ENCODE data around the gene EIF3M. TPM values are rescaled to one million over a fixed set of nuclear protein-coding genes. Genes with fewer than 3 reads are reported as not detected.
A peak's percentile ranks its signal among the peaks of the same experiment; 100 is the strongest.
"Not testable (repeated sequence)": the region's sequence is repeated elsewhere in the genome, so short reads cannot be mapped to it uniquely, and the experiment has no call there.

The EIF3M gene
- total RNA-seq, 8 experiments from 2014 or later = 186 to 447 (median 281) TPM

DNA sequence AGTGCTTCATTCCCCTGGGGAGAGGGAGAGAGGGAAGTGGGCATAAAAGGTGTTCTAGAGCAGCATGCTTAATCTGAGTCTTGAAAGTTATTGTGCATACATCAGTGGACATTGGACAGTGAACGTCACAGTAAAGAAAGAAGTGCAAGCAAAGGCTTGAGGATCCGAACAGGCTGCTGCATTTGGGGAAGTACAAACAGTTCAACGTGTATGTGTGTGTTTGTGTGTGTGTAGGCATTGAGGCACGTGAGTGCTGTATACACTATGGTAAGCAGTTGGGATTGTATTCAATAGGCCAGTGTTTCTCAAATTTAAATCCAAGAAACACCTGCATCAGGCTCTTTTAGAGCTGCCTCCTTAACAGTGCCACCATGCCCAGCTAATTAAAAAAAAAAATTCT lies 10.4 kb upstream of the EIF3M start:
- Histone ChIP-seq H3K4me3 (no peak overlapping the region), H3K4me1 (replicated peaks in 1 of 2) (no peaks in the 10 kb centered on the region), H3K27ac (no peak overlapping the region)
- no peak for ATAC-seq (replicated peaks in 6 of 8)
- WGBS, 10 experiments = 43 to 89% (median 80%) methylated on average over 1 to 3 of the region's 4 CpGs; no CpG with 5 or more reads in 3 of the 10 experiments
- in situ Hi-C loops (cut with MboI; ENCODE audit: low pct_unique_long_range_greater_than_20kb in 2 of 9, low sequenced_read_pairs in 9 of 9, unreplicated experiment in 9 of 9) = no loop called here

DNA sequence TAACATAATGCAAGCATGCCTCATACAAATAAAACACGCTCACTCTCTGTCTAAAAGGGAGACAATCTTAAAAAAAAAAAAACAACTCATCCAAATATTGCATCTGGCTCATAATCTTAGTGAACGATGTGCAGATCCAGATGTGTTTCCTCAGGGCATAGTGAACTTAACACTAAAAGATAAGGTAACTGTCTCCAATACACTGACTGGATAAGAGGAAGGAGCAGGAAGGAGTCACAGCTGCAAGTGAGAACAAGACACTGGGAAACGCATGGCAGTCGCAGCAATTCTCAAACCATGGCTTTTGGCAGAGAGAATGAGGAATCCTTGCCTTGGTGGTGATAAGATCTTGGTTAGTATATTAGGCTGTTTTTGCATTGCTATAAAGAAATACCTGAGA lies 9.2 kb upstream of the EIF3M start:
- WGBS, 10 experiments = 0 to 100% (median 93%) methylated on average over 1 to 3 of the region's 4 CpGs; no CpG with 5 or more reads in 2 of the 10 experiments
- ATAC-seq (replicated peaks in 6 of 8) = no peak
- no peaks in the 10 kb centered on the region for H3K4me1 ChIP-seq (replicated peaks in 1 of 2)
- H3K27ac ChIP-seq = no peak overlapping the region
- no peak overlapping the region for H3K4me3 ChIP-seq
- in situ Hi-C loops (cut with MboI; ENCODE audit: low pct_unique_long_range_greater_than_20kb in 2 of 9, low sequenced_read_pairs in 9 of 9, unreplicated experiment in 9 of 9) = no loop called here

DNA sequence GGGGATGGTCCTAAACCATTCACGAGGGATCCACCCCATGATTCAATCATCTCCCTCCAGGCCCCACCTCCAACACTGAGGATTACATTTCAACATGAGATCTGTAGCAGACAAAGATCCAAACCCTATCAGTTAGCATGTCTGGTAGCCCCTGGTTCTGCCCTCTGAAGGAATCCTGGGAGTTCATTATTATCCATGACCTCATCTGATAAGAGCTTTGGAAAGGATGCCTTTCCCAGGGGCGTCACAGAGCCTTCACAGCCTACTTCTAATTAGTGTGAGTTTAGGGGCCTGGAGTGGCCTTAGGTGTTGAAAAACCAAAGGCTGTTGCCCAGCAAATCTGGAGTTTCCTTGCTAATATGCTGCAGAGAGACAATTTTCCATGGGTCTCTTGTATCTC lies 8.6 kb upstream of the EIF3M start:
- Histone ChIP-seq H3K27ac (no peak overlapping the region), H3K4me1 (replicated peaks in 1 of 2) (no peaks in the 10 kb centered on the region), H3K4me3 (no peak overlapping the region)
- in situ Hi-C loops (cut with MboI; ENCODE audit: low pct_unique_long_range_greater_than_20kb in 2 of 9, low sequenced_read_pairs in 9 of 9, unreplicated experiment in 9 of 9) = no loop called here
- WGBS, 10 experiments = 7 to 84% (median 70%) methylated on average over 1 to 2 of the region's 2 CpGs; no CpG with 5 or more reads in 5 of the 10 experiments
- ATAC-seq (replicated peaks in 6 of 8) = peak in 2 of 8 experiments; percentile 29 to 51

DNA sequence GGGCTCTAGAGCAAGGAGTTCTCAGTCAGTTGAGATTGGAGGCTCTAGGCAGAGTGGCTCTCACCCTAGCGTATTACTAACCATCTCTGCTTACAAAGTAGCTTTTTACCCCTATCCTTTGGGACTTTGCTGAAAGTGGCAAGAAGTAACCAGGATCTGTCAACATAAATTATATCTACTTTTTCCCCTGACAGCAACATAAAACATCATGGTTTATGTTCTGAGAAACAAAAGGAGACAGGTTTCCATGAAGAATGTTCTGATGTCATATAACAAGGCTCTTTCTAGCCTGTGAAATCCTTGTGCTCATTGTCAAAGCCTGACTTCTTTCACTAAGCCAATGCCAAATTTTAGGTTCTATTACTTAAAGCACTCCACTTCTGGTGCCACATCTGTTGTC lies 7.2 kb upstream of the EIF3M start:
- in situ Hi-C loops (cut with MboI; ENCODE audit: low pct_unique_long_range_greater_than_20kb in 2 of 9, low sequenced_read_pairs in 9 of 9, unreplicated experiment in 9 of 9) = no loop called here
- no peak for ATAC-seq (replicated peaks in 6 of 8)
- Histone ChIP-seq H3K27ac (no peak overlapping the region), H3K4me1 (replicated peaks in 1 of 2) (no peaks in the 10 kb centered on the region), H3K4me3 (no peak overlapping the region)
- WGBS, 10 experiments = 33 to 100% (median 83%) methylated on average over 1 of the region's 1 CpG; no CpG with 5 or more reads in 5 of the 10 experiments

DNA sequence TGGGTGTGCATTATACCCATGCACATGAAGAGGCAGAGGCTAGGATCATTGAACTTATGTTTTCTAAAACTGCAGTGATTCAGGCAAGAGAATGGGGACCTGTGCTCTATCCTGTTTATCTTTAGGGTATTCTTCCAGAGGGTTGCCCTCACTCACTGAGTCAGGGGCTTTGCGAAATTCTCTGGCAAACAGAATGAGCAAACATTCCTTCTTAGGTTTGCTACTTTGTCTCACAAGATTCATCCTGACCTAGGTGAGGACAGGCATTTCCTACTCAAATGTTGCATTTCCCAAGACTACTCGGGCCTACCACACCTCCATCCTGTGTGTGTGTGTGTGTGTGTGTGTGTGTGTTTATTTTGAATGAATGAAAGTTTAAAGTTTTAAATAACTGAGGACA lies 2.7 kb upstream of the EIF3M start:
- peaks cover 4 to 12% of the 10 kb centered on the region in 2 donors for H3K4me1 ChIP-seq (replicated peaks in 1 of 2)
- no peak for ATAC-seq (replicated peaks in 6 of 8)
- 40 to 100% (median 83%) methylated on average over 1 to 2 of the region's 2 CpGs; no CpG with 5 or more reads in 4 of the 10 experiments for WGBS, 10 experiments
- in situ Hi-C loops (cut with MboI; ENCODE audit: low pct_unique_long_range_greater_than_20kb in 2 of 9, low sequenced_read_pairs in 9 of 9, unreplicated experiment in 9 of 9) = no loop called here
- H3K4me3 ChIP-seq = no peak overlapping the region
- no peak overlapping the region for H3K27ac ChIP-seq

DNA sequence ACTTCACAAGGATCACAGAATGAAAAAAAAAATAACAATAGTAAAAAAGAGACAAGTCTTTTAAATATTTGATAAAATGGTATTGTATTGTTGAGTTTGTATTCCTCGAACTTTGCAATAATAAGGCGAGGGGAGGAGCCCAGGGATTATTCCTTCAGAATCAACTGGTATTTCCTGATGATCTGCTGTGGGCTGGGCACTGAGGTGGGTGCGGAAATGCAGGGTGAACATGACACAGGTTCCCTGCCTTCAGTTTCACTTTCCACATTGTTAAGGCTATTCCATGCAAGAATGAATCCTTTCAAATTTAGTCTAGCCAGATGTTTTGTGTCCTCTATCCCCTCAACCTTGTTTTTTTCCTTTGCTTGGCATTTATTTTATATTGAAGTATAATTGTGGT lies 2.1 kb upstream of the EIF3M start:
- ATAC-seq (replicated peaks in 6 of 8) = no peak
- 77 to 100% (median 90%) methylated on average over 1 to 3 of the region's 3 CpGs; no CpG with 5 or more reads in 3 of the 10 experiments for WGBS, 10 experiments
- in situ Hi-C loops (cut with MboI; ENCODE audit: low pct_unique_long_range_greater_than_20kb in 2 of 9, low sequenced_read_pairs in 9 of 9, unreplicated experiment in 9 of 9) = no loop called here

GRCh38 chr11:32584921-32585320 lies 1.3 kb downstream of the EIF3M start:
- no peak for ATAC-seq (replicated peaks in 6 of 8)
- in situ Hi-C loops (cut with MboI; ENCODE audit: low pct_unique_long_range_greater_than_20kb in 2 of 9, low sequenced_read_pairs in 9 of 9, unreplicated experiment in 9 of 9) = no loop called here
- 0 to 11% (median 2%) methylated on average over 3 to 7 of the region's 7 CpGs for WGBS, 10 experiments
- Histone ChIP-seq H3K4me3 (peak overlapping the region; percentile 74 to 91 (median 81)), H3K27ac (no peak overlapping the region), H3K4me1 (replicated peaks in 1 of 2) (peaks cover 8 to 18% of the 10 kb centered on the region in 2 donors)

More for the DNA sequence above, 2.1 kb upstream of the EIF3M start:
- Histone ChIP-seq H3K27ac (no peak overlapping the region), H3K4me3 (no peak overlapping the region), H3K4me1 (replicated peaks in 1 of 2) (peaks cover 5 to 18% of the 10 kb centered on the region in 2 donors)

GRCh38 chr11:32586576-32587190 lies 3.1 kb downstream of the EIF3M start:
- Histone ChIP-seq H3K27ac (no peak overlapping the region), H3K4me3 (no peak overlapping the region), H3K4me1 (replicated peaks in 1 of 2) (peaks cover 8 to 18% of the 10 kb centered on the region in 2 donors)
- 70 to 100% (median 84%) methylated on average over 2 to 4 of the region's 4 CpGs; no CpG with 5 or more reads in 2 of the 10 experiments for WGBS, 10 experiments
- in situ Hi-C loops (cut with MboI; ENCODE audit: low pct_unique_long_range_greater_than_20kb in 2 of 9, low sequenced_read_pairs in 9 of 9, unreplicated experiment in 9 of 9) = no loop called here
- peak in 2 of 8 experiments; percentile 2 to 3 for ATAC-seq (replicated peaks in 6 of 8)

DNA sequence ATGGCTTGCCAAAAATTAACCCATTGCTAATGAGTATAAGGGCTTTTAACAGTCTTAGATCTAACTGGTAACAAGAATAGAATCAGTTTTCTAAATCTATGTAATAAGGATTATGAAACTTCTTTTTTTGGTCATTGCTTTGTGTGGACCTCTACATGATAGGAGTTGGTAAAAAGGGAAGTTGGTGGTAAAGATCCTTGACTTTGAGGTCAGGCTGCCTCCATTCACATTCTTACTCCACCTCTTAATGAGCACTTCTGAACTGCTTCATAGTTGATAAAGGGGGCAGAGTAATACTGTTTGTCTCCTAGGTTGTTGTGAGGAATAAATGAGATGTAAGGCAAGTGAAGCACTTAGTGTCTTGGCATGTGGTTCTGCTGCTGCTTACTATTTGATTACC lies 10.6 kb downstream of the EIF3M start:
- Histone ChIP-seq H3K4me3 (no peak overlapping the region), H3K4me1 (replicated peaks in 1 of 2) (no peaks in the 10 kb centered on the region), H3K27ac (no peak overlapping the region)
- in situ Hi-C loops (cut with MboI; ENCODE audit: low pct_unique_long_range_greater_than_20kb in 2 of 9, low sequenced_read_pairs in 9 of 9, unreplicated experiment in 9 of 9) = no loop called here
- no peak for ATAC-seq (replicated peaks in 6 of 8)

DNA sequence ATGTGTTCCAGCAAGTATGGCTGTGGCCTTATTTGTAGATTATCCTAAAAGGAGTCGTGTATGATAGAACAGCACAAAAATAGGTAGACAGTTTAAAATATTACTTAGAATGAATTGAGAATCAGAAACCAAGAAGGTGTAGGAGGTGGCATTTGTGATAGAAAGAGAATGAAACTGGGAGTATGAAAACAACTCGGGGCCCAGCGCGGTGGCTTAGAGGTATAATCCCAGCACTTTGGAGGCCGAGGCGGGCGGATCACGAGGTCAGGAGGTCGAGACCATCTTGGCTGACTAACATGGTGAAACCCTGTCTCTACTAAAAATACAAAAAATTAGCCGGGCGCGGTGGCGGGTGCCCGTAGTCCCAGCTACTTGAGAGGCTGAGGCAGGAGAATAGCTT lies 12.5 kb downstream of the EIF3M start:
- 89 to 100% (median 98%) methylated on average over 1 to 14 of the region's 14 CpGs for WGBS, 10 experiments
- in situ Hi-C loops (cut with MboI; ENCODE audit: low pct_unique_long_range_greater_than_20kb in 2 of 9, low sequenced_read_pairs in 9 of 9, unreplicated experiment in 9 of 9); ATAC-seq (replicated peaks in 6 of 8); H3K27ac ChIP-seq; H3K4me1 ChIP-seq (replicated peaks in 1 of 2); H3K4me3 ChIP-seq: not testable (repeated sequence)

DNA sequence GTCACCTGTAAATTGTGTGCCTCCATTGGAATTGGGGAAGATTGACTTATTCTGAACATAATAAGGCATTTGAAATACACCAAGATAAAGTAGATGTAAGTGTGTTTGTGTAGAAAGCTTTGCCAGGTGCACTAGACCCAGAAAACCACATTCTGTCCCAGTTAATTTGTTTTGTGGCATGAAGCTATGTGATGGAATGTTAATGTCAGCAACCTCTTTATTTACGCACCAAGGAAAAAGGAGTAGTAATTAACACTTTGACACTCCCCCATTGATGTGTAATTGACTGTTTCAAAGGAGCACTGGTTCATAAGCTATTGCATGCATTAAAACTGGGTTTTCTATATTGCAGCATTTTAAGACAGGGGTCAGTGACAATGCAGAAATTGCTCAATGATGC lies 14.3 kb downstream of the EIF3M start:
- no peak for ATAC-seq (replicated peaks in 6 of 8)
- no peak overlapping the region for H3K27ac ChIP-seq
- H3K4me1 ChIP-seq (replicated peaks in 1 of 2) = no peaks in the 10 kb centered on the region
- 33 to 100% (median 61%) methylated on average over 1 of the region's 1 CpG; no CpG with 5 or more reads in 4 of the 10 experiments for WGBS, 10 experiments
- in situ Hi-C loops (cut with MboI; ENCODE audit: low pct_unique_long_range_greater_than_20kb in 2 of 9, low sequenced_read_pairs in 9 of 9, unreplicated experiment in 9 of 9) = no loop called here
- H3K4me3 ChIP-seq = no peak overlapping the region

DNA sequence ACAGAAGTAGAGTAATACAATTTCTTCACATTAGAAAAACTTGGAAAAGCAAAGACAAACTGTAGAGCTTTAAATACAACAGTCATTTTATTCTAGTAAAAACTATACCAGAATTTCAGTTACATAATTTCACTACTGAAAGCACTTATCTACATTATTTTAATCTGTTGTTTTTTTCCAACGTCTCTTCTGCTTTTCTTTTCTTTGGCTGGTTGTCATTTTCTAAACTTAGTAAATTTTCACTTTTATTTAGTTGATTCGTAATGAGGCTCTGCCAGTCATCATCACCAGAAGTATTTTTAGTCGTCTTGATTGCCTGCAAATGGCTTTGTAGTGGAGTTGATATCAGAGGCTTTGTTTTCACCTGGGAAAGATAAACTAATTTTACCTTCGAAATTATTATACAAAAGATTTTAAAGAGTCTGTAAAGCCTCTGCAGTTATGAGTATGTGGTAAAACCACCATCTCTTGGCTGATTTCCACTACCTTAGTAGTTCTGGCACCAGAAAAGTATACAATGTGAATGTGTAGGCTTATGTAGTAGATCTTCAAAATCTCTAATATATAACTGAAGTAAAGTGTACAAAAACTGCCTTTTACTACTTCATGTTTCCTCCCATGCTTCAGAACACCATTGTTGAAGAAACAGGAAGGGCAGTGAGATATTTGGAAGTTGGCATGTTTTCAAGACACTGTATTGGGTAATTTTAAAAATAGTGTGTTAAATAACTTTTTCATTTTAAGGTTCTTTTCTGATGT lies 19.2 kb downstream of the EIF3M start:
- no peak overlapping the region for H3K27ac ChIP-seq
- WGBS, 10 experiments = 67 to 100% (median 97%) methylated on average over 1 to 4 of the region's 4 CpGs
- H3K4me3 ChIP-seq = no peak overlapping the region
- no peak for ATAC-seq (replicated peaks in 6 of 8)
- in situ Hi-C loops (cut with MboI; ENCODE audit: low pct_unique_long_range_greater_than_20kb in 2 of 9, low sequenced_read_pairs in 9 of 9, unreplicated experiment in 9 of 9) = no loop called here
- no peaks in the 10 kb centered on the region for H3K4me1 ChIP-seq (replicated peaks in 1 of 2)

DNA sequence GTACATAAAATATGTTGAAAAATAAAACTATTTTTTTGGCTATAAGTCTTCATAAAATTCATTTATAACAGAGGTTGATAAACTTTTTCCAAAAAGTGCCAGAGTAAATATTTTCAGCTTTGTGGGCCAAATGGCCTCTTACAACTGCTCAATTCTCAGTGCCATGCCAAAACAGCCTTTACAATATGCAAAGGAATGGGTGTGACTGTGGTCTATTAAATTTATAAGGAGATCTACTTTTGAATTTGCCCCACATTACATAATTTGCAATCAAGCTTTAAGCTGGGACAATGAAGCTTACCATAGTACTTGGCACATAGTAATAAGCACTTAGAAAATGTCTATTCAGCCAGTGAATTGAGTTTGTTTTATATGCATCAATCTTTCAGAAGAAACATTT lies 22.6 kb downstream of the EIF3M start:
- in situ Hi-C loops (cut with MboI; ENCODE audit: low pct_unique_long_range_greater_than_20kb in 2 of 9, low sequenced_read_pairs in 9 of 9, unreplicated experiment in 9 of 9) = no loop called here
- Histone ChIP-seq H3K4me1 (replicated peaks in 1 of 2) (no peaks in the 10 kb centered on the region), H3K27ac (no peak overlapping the region), H3K4me3 (no peak overlapping the region)
- ATAC-seq (replicated peaks in 6 of 8) = peak in 3 of 8 experiments; percentile 60 to 67 (median 65)

DNA sequence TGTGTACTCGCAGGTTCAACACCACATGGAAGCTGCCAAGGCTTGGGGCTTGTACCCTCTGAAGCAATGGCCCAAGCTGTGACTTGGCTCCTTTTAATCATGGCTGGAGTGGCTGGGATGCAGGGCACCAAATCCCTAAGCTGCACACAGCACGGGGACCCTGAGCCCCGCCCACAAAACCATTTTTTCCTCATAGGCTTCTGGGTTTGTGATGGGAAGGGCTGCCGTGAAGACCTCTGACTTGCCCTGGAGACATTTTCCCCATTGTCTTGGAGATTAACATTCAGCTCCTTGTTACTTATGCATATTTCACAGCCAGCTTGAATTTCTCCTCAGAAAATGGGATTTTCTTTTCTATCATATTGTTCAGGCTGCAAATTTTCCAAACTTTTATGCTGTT lies 25.2 kb downstream of the EIF3M start:
- in situ Hi-C loops (cut with MboI; ENCODE audit: low pct_unique_long_range_greater_than_20kb in 2 of 9, low sequenced_read_pairs in 9 of 9, unreplicated experiment in 9 of 9); H3K4me3 ChIP-seq; H3K27ac ChIP-seq; H3K4me1 ChIP-seq (replicated peaks in 1 of 2); ATAC-seq (replicated peaks in 6 of 8): not testable (repeated sequence)
- 86 to 100% (median 100%) methylated on average over 1 to 3 of the region's 4 CpGs; no CpG with 5 or more reads in 5 of the 10 experiments for WGBS, 10 experiments
